ENCODE results near the gene GAMT.

The GAMT gene

DNA sequence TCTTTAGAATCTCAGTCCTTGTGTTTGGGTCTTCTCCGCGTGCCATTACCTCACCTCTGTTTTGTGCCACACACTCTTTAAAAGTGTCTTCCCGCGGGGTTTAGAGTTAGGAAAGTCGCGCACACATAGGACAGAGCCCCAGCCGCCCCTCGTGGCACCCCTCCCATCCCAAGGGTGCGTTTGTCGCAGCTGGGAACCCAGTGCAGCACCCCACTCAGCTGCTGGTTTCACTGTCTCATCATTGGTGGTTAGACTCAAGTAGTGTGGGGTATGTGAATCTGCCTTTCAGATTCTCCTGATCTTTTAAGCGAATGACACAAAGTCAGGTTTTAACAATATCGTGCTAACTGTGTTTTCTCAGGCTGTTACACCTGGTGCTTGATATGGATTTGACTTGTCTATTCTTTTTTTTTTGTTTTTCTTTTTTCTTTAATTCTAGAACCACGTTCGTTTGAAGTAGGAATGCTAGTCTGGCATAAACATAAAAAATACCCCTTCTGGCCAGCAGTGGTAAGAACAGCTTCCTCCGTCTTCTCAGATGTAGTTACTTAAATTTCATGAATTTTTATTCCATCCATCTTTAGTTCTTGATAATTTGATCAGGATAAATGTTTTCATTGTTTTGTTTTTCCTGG is 37.2 kb downstream of the GAMT start:
- DNase-seq (ENCODE audit: low spot score) = peak; percentile 7

DNA sequence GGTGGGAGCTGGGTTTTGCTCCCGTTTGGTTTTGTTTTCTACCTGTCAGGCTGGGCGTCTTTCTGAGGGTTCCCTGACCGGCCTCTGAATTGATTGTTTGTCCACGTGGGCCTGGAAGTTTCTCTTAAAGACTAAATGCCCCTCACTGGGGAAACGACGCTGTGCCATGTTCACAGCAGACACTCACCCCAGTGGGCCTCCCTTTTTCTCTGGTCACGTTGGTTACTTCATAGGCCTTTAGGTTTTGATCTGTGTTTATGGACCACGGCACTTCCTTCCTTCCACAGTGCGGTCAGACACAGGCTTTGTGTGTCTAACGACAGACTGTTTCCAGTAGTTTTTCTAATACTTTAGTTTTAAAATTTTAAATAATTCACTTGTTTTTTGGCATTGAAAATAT is 37.7 kb downstream of the GAMT start:
- DNase-seq (ENCODE audit: low spot score) = peak; percentile 39

DNA sequence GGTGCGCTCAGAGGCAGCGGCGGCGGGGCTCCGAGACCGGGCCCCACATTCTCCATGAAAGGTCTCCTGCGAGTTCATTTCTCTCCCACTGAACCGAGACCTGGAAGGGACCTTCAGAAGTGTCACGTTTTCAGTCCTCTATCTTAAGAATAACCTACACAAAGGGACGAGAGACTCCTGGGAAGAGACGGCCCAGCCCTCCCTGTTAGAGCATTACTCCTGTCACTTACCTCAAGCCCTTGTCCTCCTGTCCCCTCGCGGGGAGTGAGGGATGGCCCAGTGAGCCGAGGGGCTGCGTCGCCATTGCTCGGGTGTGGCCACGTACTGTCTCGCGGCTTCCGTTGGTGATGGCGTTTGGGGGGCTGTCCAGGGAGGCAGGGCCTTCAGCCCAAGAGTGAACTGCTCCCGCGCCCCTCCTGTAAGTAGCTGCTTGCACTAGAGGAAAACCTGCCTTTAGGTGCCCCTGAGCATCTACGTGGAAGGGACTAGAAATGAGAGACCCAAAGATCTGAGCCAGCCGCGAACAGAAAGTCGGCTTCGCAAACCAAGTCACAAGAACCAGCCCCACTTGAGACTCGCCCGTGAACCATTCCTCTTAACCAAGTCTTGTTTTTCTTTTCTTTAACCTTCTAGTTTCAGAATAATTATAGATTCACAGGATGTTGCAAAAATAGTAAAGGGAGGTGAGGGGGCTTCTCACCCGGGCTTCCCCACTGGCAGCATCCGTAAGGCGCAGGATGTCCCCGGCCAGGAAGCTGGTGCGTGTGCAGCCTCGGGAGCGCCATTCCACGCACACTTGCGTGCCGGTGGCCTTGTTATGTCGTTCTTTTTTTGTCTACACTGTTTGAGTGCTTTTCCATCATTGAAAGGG is 38.7 kb downstream of the GAMT start:
- DNase-seq (ENCODE audit: low spot score) = no peak

DNA sequence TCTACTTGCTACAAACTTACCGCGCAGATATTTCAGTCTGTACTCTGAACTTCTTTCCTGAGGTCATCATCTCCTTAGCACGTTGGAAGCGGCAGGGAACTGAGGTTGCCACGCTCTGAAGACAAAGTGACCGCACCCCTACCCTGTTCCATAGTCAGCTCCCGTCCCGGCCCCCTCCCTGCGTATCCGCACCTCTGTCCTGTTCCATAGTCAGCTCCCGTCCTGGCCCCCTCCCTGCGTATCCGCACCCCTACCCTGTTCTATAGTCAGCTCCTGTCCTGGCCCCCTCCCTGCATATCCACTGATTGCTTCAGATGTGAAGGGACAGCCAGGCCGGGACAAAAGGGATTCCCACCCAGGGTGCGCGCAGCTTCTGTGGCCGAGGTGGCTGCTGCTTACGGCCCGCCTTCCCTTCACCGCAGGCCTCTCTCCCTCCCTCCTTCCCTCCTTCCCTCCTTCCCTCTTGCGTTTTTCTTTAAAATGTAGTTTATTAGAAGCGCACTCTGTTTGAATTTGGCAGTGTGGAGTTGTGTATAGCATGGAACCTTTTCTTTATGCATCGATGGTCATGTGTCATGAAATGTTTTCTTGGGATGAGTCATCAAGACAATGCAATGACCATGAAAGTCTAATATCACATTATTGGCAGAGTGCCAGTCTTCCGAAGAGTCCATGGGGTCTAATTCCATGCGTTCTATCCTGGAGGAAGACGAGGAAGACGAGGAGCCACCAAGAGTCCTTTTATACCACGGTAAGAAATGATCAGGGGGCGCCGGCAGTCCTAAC is 39.5 kb downstream of the GAMT start:
- no peak for DNase-seq (ENCODE audit: low spot score)

DNA sequence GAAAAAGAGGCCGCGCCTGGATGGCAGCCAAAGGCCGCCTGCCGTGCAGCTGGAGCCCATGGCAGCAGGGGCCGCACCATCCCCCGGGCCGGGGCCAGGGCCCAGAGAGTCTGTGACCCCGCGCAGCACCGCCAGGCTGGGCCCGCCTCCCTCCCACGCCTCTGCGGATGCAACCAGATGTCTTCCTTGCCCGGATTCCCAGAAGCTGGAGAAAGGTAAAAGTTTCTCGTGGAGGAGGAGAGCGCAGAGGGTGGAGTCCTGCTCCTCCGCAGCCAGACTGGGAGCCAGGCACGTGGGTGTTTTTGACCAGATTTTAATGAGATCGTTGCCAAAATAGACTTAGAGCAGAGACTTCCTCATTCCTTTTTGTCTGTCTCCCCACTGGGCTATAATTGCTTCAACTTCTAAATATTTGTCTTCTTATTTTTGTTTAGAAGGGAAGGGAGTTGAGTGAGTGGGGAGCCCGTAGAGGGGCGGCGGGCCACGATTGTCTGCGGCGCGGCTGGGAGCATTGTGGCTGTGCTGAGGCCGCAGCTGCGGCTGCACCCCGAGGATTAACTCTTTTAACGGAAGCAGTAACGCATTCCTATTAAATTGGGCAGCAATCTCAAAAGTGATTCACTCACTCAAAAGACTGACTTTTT is 40.4 kb downstream of the GAMT start:
- no peak for DNase-seq (ENCODE audit: low spot score)

DNA sequence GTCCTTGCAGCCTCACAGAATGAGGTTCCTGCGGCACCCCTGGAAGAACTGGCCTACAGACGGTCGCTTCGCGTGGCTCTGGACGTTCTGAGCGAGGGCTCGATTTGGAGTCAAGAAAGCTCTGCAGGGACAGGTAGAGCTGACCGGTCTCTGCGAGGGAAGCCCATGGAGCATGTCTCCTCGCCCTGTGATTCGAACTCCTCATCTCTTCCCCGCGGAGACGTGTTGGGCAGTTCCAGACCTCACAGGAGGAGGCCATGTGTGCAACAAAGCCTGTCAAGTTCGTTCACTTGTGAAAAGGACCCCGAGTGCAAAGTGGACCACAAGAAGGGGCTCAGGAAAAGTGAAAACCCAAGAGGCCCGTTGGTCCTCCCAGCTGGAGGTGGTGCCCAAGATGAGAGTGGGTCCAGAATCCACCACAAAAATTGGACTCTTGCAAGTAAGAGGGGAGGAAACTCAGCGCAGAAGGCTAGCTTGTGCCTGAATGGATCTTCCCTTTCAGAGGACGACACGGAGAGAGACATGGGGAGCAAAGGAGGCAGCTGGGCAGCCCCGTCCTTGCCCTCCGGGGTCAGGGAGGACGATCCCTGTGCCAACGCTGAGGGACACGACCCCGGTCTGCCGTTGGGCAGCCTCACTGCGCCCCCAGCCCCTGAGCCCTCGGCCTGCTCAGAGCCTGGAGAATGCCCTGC is 41.1 kb downstream of the GAMT start:
- no peak for DNase-seq (ENCODE audit: low spot score)

DNA sequence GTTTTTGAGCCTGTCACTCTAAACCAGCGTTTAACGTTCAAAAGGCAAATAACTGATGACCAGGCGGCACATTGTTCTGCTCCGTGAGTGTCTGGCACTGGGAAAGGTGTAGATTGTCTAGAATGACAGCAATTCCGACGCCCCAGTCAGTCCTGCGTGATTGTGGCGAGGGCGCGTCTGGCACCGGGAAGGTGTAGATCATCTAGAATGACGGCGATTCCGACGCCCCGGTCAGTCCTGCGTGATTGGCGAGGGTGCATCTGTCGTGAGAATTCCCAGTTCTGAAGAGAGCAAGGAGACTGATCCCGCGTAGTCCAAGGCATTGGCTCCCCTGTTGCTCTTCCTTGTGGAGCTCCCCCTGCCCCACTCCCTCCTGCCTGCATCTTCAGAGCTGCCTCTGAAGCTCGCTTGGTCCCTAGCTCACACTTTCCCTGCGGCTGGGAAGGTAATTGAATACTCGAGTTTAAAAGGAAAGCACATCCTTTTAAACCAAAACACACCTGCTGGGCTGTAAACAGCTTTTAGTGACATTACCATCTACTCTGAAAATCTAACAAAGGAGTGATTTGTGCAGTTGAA is 43.7 kb downstream of the GAMT start:
- DNase-seq (ENCODE audit: low spot score) = no peak

DNA sequence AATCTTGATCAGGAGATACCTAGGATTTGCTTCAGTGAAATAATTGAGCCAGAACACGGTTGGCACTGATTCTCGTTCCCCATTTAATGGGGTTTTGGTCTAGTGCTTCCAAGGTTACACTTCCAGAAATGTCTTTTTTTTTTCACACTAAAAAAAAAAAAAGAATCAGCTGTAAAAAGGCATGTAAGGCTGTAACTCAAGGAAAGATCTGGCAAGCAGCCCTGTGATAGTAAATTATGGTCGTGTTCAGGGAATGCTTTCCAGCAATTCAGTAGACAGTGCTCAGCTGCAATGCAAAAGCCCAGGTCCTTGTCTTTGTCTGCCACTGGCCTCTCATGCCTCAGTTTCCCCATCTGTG is 44.9 kb downstream of the GAMT start:
- DNase-seq (ENCODE audit: low spot score) = no peak

DNA sequence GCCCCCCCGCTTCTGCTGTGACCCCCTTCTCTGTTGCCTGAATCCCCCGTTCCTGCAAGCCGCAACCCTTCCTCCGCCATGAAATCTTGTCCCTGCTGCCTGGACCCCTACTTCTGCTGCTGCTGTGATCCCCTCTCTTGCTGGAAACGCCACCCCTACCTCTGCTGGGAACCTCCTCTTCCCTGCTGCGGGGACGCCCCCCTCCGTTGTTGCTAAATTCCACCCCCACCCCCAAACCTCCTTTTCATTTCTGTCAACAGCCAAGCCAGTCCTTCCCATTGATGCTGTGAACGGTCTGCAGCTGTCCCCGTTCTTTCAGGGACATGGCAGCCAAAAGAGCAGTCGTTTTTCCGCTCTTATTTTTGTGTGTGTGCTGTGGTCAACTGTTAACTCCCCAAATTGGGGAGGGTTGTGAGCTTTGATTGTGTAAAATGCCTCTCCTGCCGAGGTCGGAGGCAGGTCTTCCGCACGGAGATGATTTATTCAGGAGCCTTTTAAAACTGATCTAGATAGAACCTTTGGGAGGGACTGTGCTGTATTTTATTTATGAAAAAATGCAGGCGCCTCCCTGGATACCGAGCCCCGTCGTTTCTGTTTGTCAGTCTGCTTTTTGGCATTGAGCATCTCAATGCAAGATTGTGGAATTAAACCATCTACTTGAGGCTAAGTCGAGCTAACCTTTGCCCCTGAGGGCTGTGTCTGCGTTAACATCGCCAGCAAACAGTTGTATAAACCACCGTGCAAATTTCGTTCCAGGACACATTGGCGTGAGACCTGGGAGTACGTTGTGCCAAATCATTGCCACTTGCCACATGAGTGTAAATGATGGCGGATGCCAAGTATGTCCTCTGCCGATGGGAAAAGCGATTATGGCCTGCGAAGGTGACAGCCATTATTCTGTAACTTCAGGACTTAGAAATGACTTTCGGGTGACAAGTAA is 45.5 kb downstream of the GAMT start:
- DNase-seq (ENCODE audit: low spot score) = no peak

DNA sequence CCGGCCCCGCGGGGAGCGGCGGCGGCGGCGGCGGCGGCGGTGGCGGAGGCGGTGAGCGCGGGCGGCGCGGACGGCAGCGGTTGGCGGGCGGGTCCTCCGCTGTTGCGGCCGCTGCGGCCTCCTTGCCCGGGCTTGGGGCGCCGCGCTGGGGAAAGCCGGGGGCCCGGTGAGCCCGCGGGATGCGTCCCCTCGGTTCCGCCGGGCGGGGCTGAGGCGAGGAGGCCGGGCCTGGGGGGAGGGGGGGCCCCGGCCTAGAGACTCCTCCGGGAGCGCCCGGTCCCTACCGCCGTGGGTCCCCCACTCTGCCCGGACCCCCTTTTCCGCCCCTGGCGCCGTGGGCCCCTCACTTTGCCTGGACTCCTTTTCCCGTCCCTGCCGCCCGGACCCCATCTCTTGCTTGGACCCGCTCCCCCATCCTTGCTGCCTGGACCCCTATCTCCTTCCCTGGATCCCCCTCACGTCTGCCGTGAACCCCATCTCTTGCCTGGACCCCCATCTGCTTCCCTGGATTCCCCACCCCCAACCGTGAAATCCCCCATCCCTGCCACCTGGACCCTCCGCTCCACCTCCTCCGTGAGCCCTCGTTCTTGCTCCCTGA is 46.3 kb downstream of the GAMT start:
- no peak for DNase-seq (ENCODE audit: low spot score)

DNA sequence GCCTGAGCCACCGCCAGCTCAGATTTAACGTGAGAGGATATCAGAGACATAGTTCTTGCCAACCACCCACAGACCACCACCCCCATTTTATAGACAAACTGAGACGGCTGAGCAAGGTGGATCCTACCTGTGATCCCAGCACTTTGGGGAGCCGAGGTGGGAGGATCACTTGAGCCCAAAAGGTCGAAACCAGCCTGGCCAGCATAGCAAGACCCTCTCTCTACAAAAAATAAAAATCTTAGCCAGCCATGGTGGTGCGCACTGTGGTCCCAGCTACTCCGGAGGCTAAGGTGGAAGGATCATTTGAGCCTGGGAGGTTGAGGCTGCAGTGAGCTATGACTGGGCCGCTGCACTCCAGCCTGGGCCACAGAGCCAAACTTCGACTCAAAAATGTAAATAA is 48.2 kb downstream of the GAMT start:
- DNase-seq (ENCODE audit: low spot score) = no peak

DNA sequence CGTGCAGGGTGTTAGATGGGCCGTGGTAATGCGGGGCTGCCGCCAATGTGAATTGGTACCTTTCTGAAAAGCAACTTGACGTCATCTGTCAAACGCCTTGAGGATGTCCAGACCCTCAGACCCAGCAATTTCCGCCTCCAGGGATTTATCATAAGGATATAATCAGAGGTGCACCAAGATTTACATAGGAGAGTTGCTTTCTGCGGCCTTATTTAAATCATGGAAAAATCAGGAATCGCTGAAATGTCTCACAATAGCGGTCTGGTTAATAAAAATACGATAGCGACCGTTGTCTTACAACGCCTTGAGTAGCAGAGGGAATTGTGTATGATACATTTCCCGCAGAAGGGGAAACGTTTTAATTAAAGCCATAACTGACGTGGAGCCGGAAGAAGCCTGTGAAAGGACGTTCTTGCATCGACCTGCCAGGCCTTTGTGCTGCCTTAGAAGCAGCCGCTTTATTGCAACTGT is 49.9 kb downstream of the GAMT start:
- DNase-seq (ENCODE audit: low spot score) = no peak

DNA sequence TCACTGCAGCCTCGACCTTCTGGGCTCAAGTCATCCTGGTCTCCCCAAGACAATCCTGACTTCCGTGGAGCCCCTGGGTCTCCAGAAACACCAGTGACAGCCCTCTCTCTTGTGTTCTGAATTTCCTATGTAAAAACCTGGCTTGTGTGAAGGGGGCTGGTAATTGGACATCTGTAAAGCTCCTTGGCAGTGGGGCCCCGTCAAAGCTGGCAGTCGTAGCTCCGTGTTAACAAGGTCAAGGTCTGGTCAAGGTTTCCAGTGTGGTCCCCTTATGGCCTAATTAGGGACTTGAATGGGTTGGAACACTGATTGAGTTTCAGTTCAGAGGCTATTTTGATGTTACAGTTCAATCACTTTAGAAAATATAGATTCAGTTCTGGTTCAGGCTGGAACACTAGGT is 50.5 kb downstream of the GAMT start:
- no peak for DNase-seq (ENCODE audit: low spot score)

DNA sequence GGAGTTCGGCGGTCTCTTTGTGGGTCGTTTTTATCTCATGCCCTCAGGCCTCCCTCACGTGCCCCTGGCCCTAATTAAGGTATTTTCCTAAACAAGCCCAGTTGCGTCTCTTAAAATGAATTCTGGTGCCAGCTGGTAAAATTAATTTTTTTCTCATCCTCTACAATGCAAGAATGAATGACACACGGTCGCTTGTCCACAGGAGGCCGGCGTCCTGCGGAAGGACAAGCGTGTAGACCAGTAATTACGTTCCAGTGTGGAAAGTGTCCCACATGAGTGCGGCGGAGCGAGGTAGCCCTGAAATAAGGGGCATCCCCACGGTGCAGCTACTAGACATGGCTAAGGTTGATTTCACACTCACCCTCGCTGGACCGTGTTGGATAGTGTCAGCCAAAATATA is 52.1 kb downstream of the GAMT start:
- DNase-seq (ENCODE audit: low spot score) = no peak
